ENCODE data around the gene PSMD13.

The PSMD13 gene

DNA sequence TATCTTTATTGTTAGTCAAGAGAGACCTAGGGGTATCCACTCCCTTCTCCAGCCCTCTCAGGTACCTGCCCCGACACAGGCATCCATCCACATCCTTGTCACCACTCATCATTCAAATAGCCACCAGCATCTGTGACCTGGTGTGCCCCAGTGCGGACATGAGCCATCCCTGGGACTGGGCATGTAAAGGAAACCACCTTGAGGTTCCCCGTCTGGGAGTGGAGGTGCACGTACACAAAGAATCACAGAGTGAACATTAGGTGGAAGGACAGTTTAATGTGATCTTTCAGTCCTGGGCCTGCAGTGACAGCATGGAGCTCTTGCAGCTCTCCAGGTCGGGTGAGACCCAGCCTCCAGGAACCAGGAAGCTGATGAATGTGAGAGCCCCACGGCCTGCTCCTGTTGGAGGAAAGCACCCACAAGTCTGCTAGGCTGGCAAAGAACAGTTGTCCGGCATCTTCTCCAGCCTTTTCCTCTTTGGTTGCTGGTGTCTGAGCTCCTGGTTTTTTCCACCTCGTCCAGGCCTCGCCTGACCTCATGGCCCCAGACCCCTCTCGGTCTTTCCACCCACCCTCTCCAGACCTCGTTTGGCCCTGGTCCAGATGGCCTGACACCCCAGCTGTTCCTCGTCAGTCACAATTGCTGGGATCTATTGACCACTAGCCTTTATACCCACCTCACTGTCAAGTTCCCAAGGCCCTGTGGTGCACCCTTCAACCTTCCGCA, 16.5 kb downstream of the PSMD13 start:
- Histone ChIP-seq H3K9me3 (ENCODE audit: control insufficient read depth, insufficient read depth, low read length) (no peaks in the 10 kb centered on the region), H3K27ac (ENCODE audit: low read depth, low read length) (no peak overlapping the region), H3K9me2 (replicated peaks; ENCODE audit: control insufficient read depth, low read length) (no peaks in the 10 kb centered on the region), H3K36me3 (ENCODE audit: control insufficient read depth, low read length) (peaks cover 49% of the 10 kb centered on the region), H4K20me1 (ENCODE audit: control insufficient read depth, insufficient read depth, low read depth, low read length) (peaks cover 3% of the 10 kb centered on the region; the same call in 1 of the 2 replicates), H3K4me1 (ENCODE audit: control insufficient read depth, low read length) (peaks cover 18% of the 10 kb centered on the region), H3K79me2 (ENCODE audit: control insufficient read depth, low read length) (no peaks in the 10 kb centered on the region), H3K4me3 (ENCODE audit: low read length) (no peak overlapping the region), H3F3A (ENCODE audit: control insufficient read depth, insufficient read depth) (peaks cover 16% of the 10 kb centered on the region), H3K4me2 (ENCODE audit: low read length) (no peak overlapping the region), H3K27me3 (ENCODE audit: control insufficient read depth, low read length) (no peaks in the 10 kb centered on the region)
- TF ChIP-seq, protein P1, sequence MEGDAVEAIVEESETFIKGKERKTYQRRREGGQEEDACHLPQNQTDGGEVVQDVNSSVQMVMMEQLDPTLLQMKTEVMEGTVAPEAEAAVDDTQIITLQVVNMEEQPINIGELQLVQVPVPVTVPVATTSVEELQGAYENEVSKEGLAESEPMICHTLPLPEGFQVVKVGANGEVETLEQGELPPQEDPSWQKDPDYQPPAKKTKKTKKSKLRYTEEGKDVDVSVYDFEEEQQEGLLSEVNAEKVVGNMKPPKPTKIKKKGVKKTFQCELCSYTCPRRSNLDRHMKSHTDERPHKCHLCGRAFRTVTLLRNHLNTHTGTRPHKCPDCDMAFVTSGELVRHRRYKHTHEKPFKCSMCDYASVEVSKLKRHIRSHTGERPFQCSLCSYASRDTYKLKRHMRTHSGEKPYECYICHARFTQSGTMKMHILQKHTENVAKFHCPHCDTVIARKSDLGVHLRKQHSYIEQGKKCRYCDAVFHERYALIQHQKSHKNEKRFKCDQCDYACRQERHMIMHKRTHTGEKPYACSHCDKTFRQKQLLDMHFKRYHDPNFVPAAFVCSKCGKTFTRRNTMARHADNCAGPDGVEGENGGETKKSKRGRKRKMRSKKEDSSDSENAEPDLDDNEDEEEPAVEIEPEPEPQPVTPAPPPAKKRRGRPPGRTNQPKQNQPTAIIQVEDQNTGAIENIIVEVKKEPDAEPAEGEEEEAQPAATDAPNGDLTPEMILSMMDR (IDR thresholded peaks at IDR 0.05; ENCODE audit: low read depth, low read length, poor library complexity, severe bottlenecking), result no peak

DNA sequence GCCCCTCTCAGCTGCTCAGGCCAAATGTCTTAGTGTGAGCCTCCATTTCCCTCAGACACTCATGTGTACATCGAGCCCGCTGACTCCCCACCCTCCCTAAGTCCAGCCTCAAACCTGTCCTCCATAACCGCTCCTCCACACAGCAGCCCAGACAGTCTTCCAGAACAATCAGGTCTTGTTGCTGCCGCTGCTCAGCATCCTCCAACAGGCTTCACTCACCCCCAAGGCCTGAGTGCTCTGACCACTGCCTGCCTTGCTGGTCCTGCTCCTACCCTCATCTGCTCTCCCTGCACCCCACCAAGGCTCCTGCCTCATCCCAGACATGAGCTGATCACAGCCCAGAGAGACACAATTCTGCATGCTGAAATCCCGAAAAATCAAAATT, 17.1 kb downstream of the PSMD13 start:
- H3K4me2 ChIP-seq (ENCODE audit: low read length), result no peak overlapping the region
- H3K36me3 ChIP-seq (ENCODE audit: control insufficient read depth, low read length), result peaks cover 44% of the 10 kb centered on the region
- H3K27me3 ChIP-seq (ENCODE audit: control insufficient read depth, low read length), result no peaks in the 10 kb centered on the region
- no peaks in the 10 kb centered on the region for H3K9me2 ChIP-seq (replicated peaks; ENCODE audit: control insufficient read depth, low read length)
- no peak overlapping the region for H3K4me3 ChIP-seq (ENCODE audit: low read length)
- TF ChIP-seq EZH2phosphoT487 (IDR thresholded peaks at IDR 0.05; ENCODE audit: borderline replicate concordance, low read length), result no peak
- no peaks in the 10 kb centered on the region for H3K79me2 ChIP-seq (ENCODE audit: control insufficient read depth, low read length)
- no peak overlapping the region for H3K27ac ChIP-seq (ENCODE audit: low read depth, low read length)
- peaks cover 16% of the 10 kb centered on the region for H3F3A ChIP-seq (ENCODE audit: control insufficient read depth, insufficient read depth)
- peaks cover 19% of the 10 kb centered on the region for H3K4me1 ChIP-seq (ENCODE audit: control insufficient read depth, low read length)
- peaks cover 3% of the 10 kb centered on the region; the same call in 1 of the 2 replicates for H4K20me1 ChIP-seq (ENCODE audit: control insufficient read depth, insufficient read depth, low read depth, low read length)
- H3K9me3 ChIP-seq (ENCODE audit: control insufficient read depth, insufficient read depth, low read length), result no peaks in the 10 kb centered on the region

DNA sequence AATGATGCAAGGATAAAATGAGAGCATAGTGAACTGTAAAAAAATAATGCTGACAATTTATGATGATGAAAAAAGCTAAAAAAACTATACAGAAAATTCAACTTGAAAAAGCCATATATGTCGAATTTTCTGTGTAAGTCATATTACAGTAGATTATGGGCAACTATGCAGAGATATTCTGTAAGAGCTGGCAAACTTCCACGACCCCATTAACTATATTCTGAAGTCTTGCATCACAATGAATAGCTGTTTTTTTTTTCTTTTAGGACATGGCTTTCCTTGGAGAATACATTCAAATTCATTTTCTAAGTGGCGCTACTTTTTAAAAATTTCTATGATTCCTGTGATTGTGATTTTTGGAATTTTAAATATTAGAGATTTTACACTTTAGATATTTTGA, 18.4 kb downstream of the PSMD13 start:
- Histone ChIP-seq H3K36me3 (ENCODE audit: control insufficient read depth, low read length) (peaks cover 36% of the 10 kb centered on the region), H3K4me3 (ENCODE audit: low read length) (no peak overlapping the region), H4K20me1 (ENCODE audit: control insufficient read depth, insufficient read depth, low read depth, low read length) (peaks cover 3% of the 10 kb centered on the region; the same call in 1 of the 2 replicates), H3K27ac (ENCODE audit: low read depth, low read length) (no peak overlapping the region), H3F3A (ENCODE audit: control insufficient read depth, insufficient read depth) (peaks cover 11% of the 10 kb centered on the region), H3K79me2 (ENCODE audit: control insufficient read depth, low read length) (no peaks in the 10 kb centered on the region), H3K4me2 (ENCODE audit: low read length) (no peak overlapping the region), H3K27me3 (ENCODE audit: control insufficient read depth, low read length) (no peaks in the 10 kb centered on the region), H3K9me2 (replicated peaks; ENCODE audit: control insufficient read depth, low read length) (no peaks in the 10 kb centered on the region), H3K4me1 (ENCODE audit: control insufficient read depth, low read length) (peaks cover 22% of the 10 kb centered on the region), H3K9me3 (ENCODE audit: control insufficient read depth, insufficient read depth, low read length) (no peaks in the 10 kb centered on the region)
- TF ChIP-seq, protein P1 (IDR thresholded peaks at IDR 0.05; ENCODE audit: low read depth, low read length, poor library complexity, severe bottlenecking), result no peak
- no peak for TF ChIP-seq EZH2phosphoT487 (IDR thresholded peaks at IDR 0.05; ENCODE audit: borderline replicate concordance, low read length)

DNA sequence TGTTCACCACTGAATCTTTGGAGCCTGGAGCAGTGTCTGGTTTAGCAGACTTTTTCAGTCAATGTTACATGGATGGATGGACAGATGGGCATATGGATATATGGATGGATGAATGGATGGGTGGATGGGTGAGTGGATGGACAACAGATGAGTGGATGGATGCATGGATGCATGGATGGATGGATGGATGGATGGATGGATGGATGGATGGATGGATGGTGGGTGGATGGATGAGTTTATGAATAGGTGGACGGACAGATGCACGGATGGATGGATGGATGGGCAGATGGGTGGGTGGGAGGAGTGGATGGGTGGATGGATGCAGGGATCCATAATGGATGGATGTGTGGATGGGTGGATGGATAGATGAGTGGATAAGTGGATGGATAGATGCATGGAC, 19.0 kb downstream of the PSMD13 start:
- Histone ChIP-seq H3K4me2 (ENCODE audit: low read length) (no peak overlapping the region), H3K4me1 (ENCODE audit: control insufficient read depth, low read length) (peaks cover 27% of the 10 kb centered on the region), H3K9me3 (ENCODE audit: control insufficient read depth, insufficient read depth, low read length) (no peaks in the 10 kb centered on the region), H3K9me2 (replicated peaks; ENCODE audit: control insufficient read depth, low read length) (no peaks in the 10 kb centered on the region), H3K27me3 (ENCODE audit: control insufficient read depth, low read length) (no peaks in the 10 kb centered on the region), H3K27ac (ENCODE audit: low read depth, low read length) (no peak overlapping the region), H3K4me3 (ENCODE audit: low read length) (no peak overlapping the region), H3F3A (ENCODE audit: control insufficient read depth, insufficient read depth) (peaks cover 7% of the 10 kb centered on the region), H3K36me3 (ENCODE audit: control insufficient read depth, low read length) (peaks cover 29% of the 10 kb centered on the region), H3K79me2 (ENCODE audit: control insufficient read depth, low read length) (no peaks in the 10 kb centered on the region), H4K20me1 (ENCODE audit: control insufficient read depth, insufficient read depth, low read depth, low read length) (no peaks in the 10 kb centered on the region)
- TF ChIP-seq EZH2phosphoT487 (IDR thresholded peaks at IDR 0.05; ENCODE audit: borderline replicate concordance, low read length), result no peak
- TF ChIP-seq, protein P1 (IDR thresholded peaks at IDR 0.05; ENCODE audit: low read depth, low read length, poor library complexity, severe bottlenecking), result no peak
